Mucosa of rectum (tissue), 2 donors: ENCODE data around the gene FAM210A.
A peak's percentile ranks its signal among the peaks of the same experiment; 100 is the strongest.

Source experiments
- H3K27ac ChIP-seq, 2 donors: one replicate each; pipeline ENCODE4 v1.7.0; 2013; ENCODE audit warnings: inconsistent platforms in 2 of 2, low read depth in 2 of 2, low read length in 2 of 2
- H3K27me3 ChIP-seq, 2 donors: one replicate each; pipeline ENCODE4 v1.7.0; 2013; ENCODE audit warnings: low read length in 2 of 2; ENCODE audit not compliant: control insufficient read depth in 2 of 2, insufficient read depth in 2 of 2
- H3K36me3 ChIP-seq, 2 donors: one replicate each; pipeline ENCODE4 v1.7.0; 2013; ENCODE audit warnings: low read length in 2 of 2; ENCODE audit not compliant: control insufficient read depth in 2 of 2, insufficient read depth in 2 of 2
- H3K4me1 ChIP-seq, 2 donors: one replicate each; pipeline ENCODE4 v1.7.0; 2013; ENCODE audit warnings: low read length in 2 of 2, mild to moderate bottlenecking in 1 of 2; ENCODE audit not compliant: control insufficient read depth in 2 of 2, insufficient read depth in 2 of 2
- H3K4me3 ChIP-seq, 2 donors: one replicate each; pipeline ENCODE4 v1.7.0; 2013; ENCODE audit warnings: low read length in 2 of 2
- H3K9ac ChIP-seq, 2 donors: one replicate each; pipeline ENCODE4 v1.7.0; 2013; ENCODE audit warnings: low read length in 2 of 2, low read depth in 1 of 2, mild to moderate bottlenecking in 1 of 2
- H3K9me3 ChIP-seq, 2 donors: one replicate each; pipeline ENCODE4 v1.7.0; 2013; ENCODE audit warnings: low read length in 2 of 2; ENCODE audit not compliant: control insufficient read depth in 2 of 2
- donor health status: healthy.
- donor health status: Normal muscosa, but diverticular disease.

Gene FAM210A

DNA sequence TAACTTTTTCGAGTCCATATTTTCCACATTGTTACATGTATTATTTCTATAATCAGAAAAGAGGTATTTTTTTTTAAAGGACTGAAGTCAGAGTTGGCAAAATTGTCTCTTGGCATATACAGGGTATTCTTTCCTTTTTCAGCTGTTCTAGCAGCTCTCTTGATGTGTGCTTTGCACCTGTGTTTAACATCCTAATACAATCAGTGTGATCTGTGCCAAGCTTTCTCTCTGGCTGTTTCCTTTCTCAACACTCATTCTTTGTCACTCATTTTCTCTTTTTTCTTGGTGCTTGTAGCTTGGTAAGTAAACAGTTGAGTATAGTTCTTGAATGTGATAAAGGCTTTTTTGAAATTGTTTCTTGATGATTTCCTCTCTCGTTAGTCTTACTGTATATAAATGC lies 9.3 kb upstream of the FAM210A start:
- Histone ChIP-seq H3K27ac (no peak overlapping the region), H3K36me3 (peaks cover 38 to 43% of the 10 kb centered on the region in 2 donors), H3K27me3 (no peaks in the 10 kb centered on the region), H3K4me1 (no peaks in the 10 kb centered on the region), H3K4me3 (no peak overlapping the region), H3K9ac (no peak overlapping the region), H3K9me3 (no peaks in the 10 kb centered on the region)

GRCh38 chr18:13730481-13730880 lies 4.1 kb upstream of the FAM210A start:
- Histone ChIP-seq H3K9ac (no peak overlapping the region), H3K27ac (no peak overlapping the region), H3K27me3 (no peaks in the 10 kb centered on the region), H3K9me3 (no peaks in the 10 kb centered on the region), H3K4me1 (peaks cover 7 to 10% of the 10 kb centered on the region in 2 donors), H3K4me3 (no peak overlapping the region), H3K36me3 (peaks cover 11 to 12% of the 10 kb centered on the region in 2 donors)

DNA sequence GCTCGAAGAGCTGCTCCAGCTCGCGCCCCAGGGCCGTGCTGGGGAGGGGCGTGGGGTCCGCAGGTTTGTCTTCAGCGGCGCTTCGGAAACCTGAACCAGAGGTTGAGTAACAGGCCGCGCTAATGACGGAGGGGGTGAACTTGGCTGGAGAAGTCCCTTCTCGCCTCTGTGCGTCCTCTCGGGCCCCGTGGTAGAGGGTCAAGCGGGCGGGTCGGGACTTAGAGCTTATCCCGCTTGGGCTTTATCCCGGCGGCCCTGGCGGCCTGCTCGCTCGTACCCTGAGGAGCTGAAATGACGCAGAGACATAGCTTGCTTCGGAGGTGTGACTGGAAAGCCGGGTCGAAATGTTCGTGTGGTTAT lies 594 bp upstream of the FAM210A start:
- peak overlapping the region; percentile 85 to 96 for H3K9ac ChIP-seq
- peaks cover 7 to 13% of the 10 kb centered on the region in 2 donors for H3K4me1 ChIP-seq
- peak overlapping the region; percentile 94 to 97 for H3K4me3 ChIP-seq
- peak overlapping the region; percentile 94 for H3K27ac ChIP-seq
- H3K27me3 ChIP-seq, result no peaks in the 10 kb centered on the region
- no peaks in the 10 kb centered on the region for H3K9me3 ChIP-seq
- H3K36me3 ChIP-seq, result peaks cover 2 to 4% of the 10 kb centered on the region in 2 donors

DNA sequence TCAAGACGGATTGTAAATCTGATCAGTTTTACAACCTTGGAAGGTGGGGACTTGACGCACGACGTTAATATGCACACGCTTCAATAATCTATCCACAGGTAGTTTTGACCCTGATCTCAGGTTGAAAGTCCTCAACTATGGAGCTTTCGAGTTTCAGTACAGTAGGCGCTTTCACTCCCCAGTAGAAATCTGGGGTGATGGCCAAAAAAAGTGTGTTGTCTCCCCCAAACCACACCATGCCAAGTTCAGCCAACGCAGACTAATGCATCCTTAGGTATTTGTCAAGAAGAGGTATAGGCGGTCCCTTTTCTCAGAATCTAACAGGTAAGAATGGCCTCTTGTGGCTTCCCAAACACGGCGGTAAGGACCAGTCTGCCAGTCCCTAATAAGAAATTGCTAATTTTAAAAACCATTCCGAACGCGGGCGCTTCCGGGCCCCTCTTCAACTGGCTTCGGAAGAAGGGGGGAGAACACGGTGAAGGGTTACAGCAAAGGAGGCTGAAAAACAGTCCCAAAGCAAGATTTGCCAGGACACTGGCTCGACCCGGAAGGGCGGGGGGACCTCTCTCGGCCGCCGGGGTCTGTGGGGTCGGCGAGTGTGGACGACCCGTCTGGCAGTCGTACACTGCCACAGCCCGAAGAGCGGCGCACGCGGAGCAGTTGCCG lies 659 bp downstream of the FAM210A start:
- Histone ChIP-seq H3K36me3 (peaks cover 0 to 1% of the 10 kb centered on the region in 2 donors), H3K27me3 (no peaks in the 10 kb centered on the region), H3K4me1 (peaks cover 7 to 13% of the 10 kb centered on the region in 2 donors), H3K9me3 (no peaks in the 10 kb centered on the region), H3K9ac (peak overlapping the region; percentile 69 to 96), H3K4me3 (peak overlapping the region; percentile 94 to 97), H3K27ac (peak overlapping the region; percentile 94)

GRCh38 chr18:13720847-13721246 lies 5.5 kb downstream of the FAM210A start:
- Histone ChIP-seq H3K27me3 (no peaks in the 10 kb centered on the region), H3K27ac (no peak overlapping the region), H3K9ac (no peak overlapping the region), H3K9me3 (no peaks in the 10 kb centered on the region), H3K36me3 (no peaks in the 10 kb centered on the region), H3K4me3 (no peak overlapping the region), H3K4me1 (peaks cover 0 to 3% of the 10 kb centered on the region in 2 donors)

DNA sequence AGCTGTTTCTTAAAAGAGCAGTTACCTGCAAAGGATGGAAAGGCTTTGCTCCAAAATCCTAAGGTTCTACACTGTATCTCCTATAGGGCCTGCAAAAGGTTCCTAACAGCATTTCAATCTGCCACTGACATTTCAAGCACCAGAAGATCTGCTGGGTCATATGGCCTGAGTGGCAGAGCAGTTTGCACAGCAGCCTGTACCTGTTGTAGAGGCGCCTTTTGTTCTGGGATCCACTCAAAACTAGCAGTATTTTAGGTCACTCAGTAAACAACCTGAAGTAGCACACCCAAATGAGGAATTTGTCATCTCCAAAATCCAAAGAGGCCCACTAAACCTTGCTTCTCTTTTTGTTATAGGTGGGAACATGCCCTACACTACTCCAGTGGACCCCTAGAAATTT lies 6.2 kb downstream of the FAM210A start:
- Histone ChIP-seq H3K9me3 (no peaks in the 10 kb centered on the region), H3K27ac (no peak overlapping the region), H3K36me3 (no peaks in the 10 kb centered on the region), H3K4me3 (no peak overlapping the region), H3K4me1 (peaks cover 0 to 3% of the 10 kb centered on the region in 2 donors), H3K9ac (no peak overlapping the region), H3K27me3 (no peaks in the 10 kb centered on the region)

DNA sequence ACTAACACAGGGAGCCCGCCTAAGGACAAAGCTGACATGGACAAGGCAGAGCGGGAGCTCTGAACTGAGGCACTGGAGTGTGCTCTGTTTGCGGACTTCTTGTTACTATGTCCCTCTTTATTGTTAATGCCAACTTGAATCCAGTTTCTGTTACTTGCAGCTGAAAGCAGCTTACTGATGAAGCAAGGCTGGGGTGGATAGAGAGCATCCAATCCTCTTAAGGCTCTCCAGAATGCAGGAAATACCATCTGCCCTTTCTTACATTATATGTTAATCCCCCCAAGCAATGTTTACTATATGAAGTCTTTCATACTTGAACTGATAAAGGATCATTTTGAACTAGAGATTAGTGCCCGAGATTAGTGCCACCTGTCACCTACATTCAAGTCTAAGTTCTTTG lies 9.4 kb downstream of the FAM210A start:
- Histone ChIP-seq H3K27ac (no peak overlapping the region), H3K36me3 (no peaks in the 10 kb centered on the region), H3K9ac (no peak overlapping the region), H3K4me3 (no peak overlapping the region), H3K27me3 (no peaks in the 10 kb centered on the region), H3K4me1 (no peaks in the 10 kb centered on the region), H3K9me3 (no peaks in the 10 kb centered on the region)

DNA sequence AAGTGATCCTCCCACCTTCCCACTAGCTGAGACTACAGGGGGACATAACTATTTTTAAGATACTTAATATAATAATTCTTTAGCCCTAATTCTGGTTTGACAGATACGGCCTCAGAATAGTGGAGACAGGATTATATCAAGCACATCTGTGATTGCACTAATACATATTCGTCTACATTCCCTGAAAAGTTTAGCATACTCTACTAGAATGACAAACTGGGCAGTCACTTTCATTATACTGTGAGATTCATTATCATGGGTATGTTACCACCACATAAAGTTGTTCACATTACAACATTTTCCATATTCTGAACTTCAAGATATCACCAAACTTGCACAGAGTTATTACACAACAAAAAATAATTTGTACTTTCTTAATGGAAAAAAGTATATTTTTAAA lies 11.0 kb downstream of the FAM210A start:
- H3K27me3 ChIP-seq, result no peaks in the 10 kb centered on the region
- H3K36me3 ChIP-seq, result no peaks in the 10 kb centered on the region
- no peak overlapping the region for H3K27ac ChIP-seq
- no peak overlapping the region for H3K4me3 ChIP-seq
- H3K4me1 ChIP-seq, result no peaks in the 10 kb centered on the region
- no peak overlapping the region for H3K9ac ChIP-seq
- H3K9me3 ChIP-seq, result no peaks in the 10 kb centered on the region

DNA sequence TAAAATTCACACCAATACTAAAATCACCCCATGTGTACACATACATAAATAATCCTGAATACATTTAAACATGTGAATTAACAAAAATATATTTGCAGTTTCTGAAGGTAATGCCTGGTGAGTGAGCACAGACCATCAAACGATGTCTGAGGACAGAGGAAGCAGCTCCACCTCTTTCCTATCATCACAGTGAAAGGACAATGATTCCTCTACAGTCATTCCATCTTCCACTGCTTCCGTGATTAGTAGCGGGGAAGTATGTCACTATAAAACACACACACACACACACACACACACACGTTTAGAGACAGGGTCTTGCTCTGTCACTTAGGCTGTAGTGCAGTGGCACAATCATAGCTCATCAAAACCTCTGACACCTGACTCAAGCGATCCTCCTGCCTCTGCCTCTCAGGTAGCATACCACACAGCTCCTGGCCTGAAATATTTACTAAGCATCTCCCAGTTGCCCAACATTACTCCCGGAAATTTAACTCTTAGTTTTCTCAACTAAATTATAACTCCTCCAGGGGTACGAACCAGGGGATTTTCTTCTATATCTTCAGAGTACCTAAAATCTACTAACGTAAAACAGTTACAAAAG lies 12.8 kb downstream of the FAM210A start:
- Histone ChIP-seq H3K27me3 (no peaks in the 10 kb centered on the region), H3K9me3 (no peaks in the 10 kb centered on the region), H3K9ac (no peak overlapping the region), H3K36me3 (no peaks in the 10 kb centered on the region), H3K4me3 (no peak overlapping the region), H3K27ac (no peak overlapping the region), H3K4me1 (no peaks in the 10 kb centered on the region)

GRCh38 chr18:13712400-13713131 lies 13.8 kb downstream of the FAM210A start:
- Histone ChIP-seq H3K27me3 (no peaks in the 10 kb centered on the region), H3K4me3 (no peak overlapping the region), H3K4me1 (no peaks in the 10 kb centered on the region), H3K9ac (no peak overlapping the region), H3K36me3 (no peaks in the 10 kb centered on the region), H3K9me3 (no peaks in the 10 kb centered on the region), H3K27ac (no peak overlapping the region)
